ENCODE measurements around the gene GAGE12G.

The GAGE12G gene

GRCh38 chrX:49610718-49611310, 40.6 kb downstream of the GAGE12G start:
- Histone ChIP-seq H3K9me3 (no peaks in the 10 kb centered on the region), H3K27me3 (no peaks in the 10 kb centered on the region), H3K27ac (no peak overlapping the region), H3K4me1 (ENCODE audit: control insufficient read depth in 1 of 2, insufficient read depth in 1 of 2, low read depth in 1 of 2, low read length in 1 of 2) (no peaks in the 10 kb centered on the region), H3K36me3 (no peaks in the 10 kb centered on the region), H3K4me3 (ENCODE audit: low read depth in 1 of 2, low read length in 1 of 2) (no peak overlapping the region)
- TF ChIP-seq, protein P1, sequence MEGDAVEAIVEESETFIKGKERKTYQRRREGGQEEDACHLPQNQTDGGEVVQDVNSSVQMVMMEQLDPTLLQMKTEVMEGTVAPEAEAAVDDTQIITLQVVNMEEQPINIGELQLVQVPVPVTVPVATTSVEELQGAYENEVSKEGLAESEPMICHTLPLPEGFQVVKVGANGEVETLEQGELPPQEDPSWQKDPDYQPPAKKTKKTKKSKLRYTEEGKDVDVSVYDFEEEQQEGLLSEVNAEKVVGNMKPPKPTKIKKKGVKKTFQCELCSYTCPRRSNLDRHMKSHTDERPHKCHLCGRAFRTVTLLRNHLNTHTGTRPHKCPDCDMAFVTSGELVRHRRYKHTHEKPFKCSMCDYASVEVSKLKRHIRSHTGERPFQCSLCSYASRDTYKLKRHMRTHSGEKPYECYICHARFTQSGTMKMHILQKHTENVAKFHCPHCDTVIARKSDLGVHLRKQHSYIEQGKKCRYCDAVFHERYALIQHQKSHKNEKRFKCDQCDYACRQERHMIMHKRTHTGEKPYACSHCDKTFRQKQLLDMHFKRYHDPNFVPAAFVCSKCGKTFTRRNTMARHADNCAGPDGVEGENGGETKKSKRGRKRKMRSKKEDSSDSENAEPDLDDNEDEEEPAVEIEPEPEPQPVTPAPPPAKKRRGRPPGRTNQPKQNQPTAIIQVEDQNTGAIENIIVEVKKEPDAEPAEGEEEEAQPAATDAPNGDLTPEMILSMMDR (IDR thresholded peaks at IDR 0.05), result no peak

GRCh38 chrX:49618574-49618973, 48.4 kb downstream of the GAGE12G start:
- H3K9me3 ChIP-seq, result no peaks in the 10 kb centered on the region
- TF ChIP-seq, protein P1 (IDR thresholded peaks at IDR 0.05), result no peak
- H3K4me3 ChIP-seq (ENCODE audit: low read depth in 1 of 2, low read length in 1 of 2), result no peak overlapping the region

More at GRCh38 chrX:49618574-49618973, 48.4 kb downstream of the GAGE12G start:
- Histone ChIP-seq H3K27me3 (no peaks in the 10 kb centered on the region), H3K36me3 (no peaks in the 10 kb centered on the region), H3K27ac (no peak overlapping the region), H3K4me1 (ENCODE audit: control insufficient read depth in 1 of 2, insufficient read depth in 1 of 2, low read depth in 1 of 2, low read length in 1 of 2) (no peaks in the 10 kb centered on the region)

All from neutrophil (primary cell).